Measurements from ENCODE around the gene NKX6-2. TPM values are rescaled to one million over a fixed set of nuclear protein-coding genes. Genes with fewer than 3 reads are reported as not detected.

Gene NKX6-2
- total and polyA plus RNA-seq, 2 of the 8 experiments (the other 6 are each of a cell fraction or from before 2014, with no cell fraction given): 0.06 TPM; not detected in 1

GRCh38 chr10:132737390-132738048, 48.4 kb downstream of the NKX6-2 start:
- no peak overlapping the region for H2AFZ ChIP-seq (ENCODE audit: low read length)
- H3K56ac ChIP-seq (replicated peaks; ENCODE audit: insufficient read length, low read depth, low read length): no peak overlapping the region
- no peak overlapping the region for H2BK15ac ChIP-seq (ENCODE audit: low read length)
- H3K79me2 ChIP-seq (ENCODE audit: control insufficient read depth in 1 of 2, insufficient read depth in 2 of 2, low read length in 2 of 2): no peaks in the 10 kb centered on the region
- H2AK5ac ChIP-seq (ENCODE audit: low read depth, low read length): no peak overlapping the region
- no peaks in the 10 kb centered on the region for H3K36me3 ChIP-seq (ENCODE audit: control insufficient read depth in 2 of 4, insufficient read depth in 4 of 4, low read length in 3 of 4)
- H3K4me2 ChIP-seq (ENCODE audit: insufficient read depth in 1 of 2, low read depth in 2 of 2, low read length in 2 of 2): no peak overlapping the region
- DNase-seq (ENCODE audit: low read depth in 1 of 2, low spot score in 2 of 2) (no peak), FAIRE-seq (no peak)
- no peak overlapping the region for H3K9ac ChIP-seq (replicated peaks in 1 of 4; ENCODE audit: extremely low read depth in 1 of 4, low read depth in 3 of 4, low read length in 3 of 4)
- H3K27me3 ChIP-seq (replicated peaks in 1 of 4; ENCODE audit: control insufficient read depth in 3 of 4, extremely low read depth in 1 of 4, insufficient read depth in 3 of 4, low read length in 3 of 4): no peaks in the 10 kb centered on the region
- no peak overlapping the region for H3K4me3 ChIP-seq (ENCODE audit: extremely low read depth in 1 of 4, insufficient read depth in 2 of 4, low read depth in 3 of 4, low read length in 4 of 4)
- peak overlapping the region; percentile 73 for H2BK5ac ChIP-seq (ENCODE audit: low read depth, low read length)
- POLR2A ChIA-PET (ENCODE audit: partially characterized antibody): no interaction called here
- H3K14ac ChIP-seq (ENCODE audit: insufficient read length): no peak overlapping the region
- H4K91ac ChIP-seq (replicated peaks; ENCODE audit: insufficient read length, low read length): no peak overlapping the region
- CTCF ChIA-PET (ENCODE audit: partially characterized antibody): interaction anchor here (0.6 to 0.9 kb wide), 2 partner anchors 71 to 81 kb away, joined by 3 read pairs; no protein-coding TSS in a partner anchor
- H2BK12ac ChIP-seq (ENCODE audit: low read depth, low read length): no peak overlapping the region
- peaks cover 2 to 9% of the 10 kb centered on the region in 2 experiments for H4K20me1 ChIP-seq (replicated peaks in 1 of 2; ENCODE audit: control insufficient read depth in 1 of 2, insufficient read depth in 2 of 2, low read length in 2 of 2)
- no peak overlapping the region for H2BK120ac ChIP-seq (replicated peaks; ENCODE audit: low read depth, low read length)
- H2BK20ac ChIP-seq (ENCODE audit: low read length): no peak overlapping the region
- H3K4me1 ChIP-seq (replicated peaks in 1 of 4; ENCODE audit: control insufficient read depth in 3 of 4, insufficient read depth in 4 of 4, low read length in 3 of 4): peaks cover 0 to 10% (median 5%) of the 10 kb centered on the region in 4 experiments; a peak in 5 of 7 replicates
- H4K8ac ChIP-seq (ENCODE audit: extremely low read depth, insufficient read depth, low read length): no peak overlapping the region
- no peak overlapping the region for H4K5ac ChIP-seq (ENCODE audit: insufficient read length, low read depth, low read length)
- H3K4ac ChIP-seq (replicated peaks; ENCODE audit: insufficient read length, low read depth, low read length): no peak overlapping the region
- H3K18ac ChIP-seq (ENCODE audit: extremely low read depth, low read length): no peak overlapping the region
- 92% methylated on average over 15 of the region's 16 CpGs; no CpG with 5 or more reads in 1 of the 2 experiments for WGBS, 2 experiments (ENCODE audit: extremely low coverage in 1 of 2, insufficient coverage in 1 of 2, insufficient read length in 1 of 2, insufficient replicate concordance in 2 of 2, low coverage in 1 of 2, low lambda C conversion rate in 2 of 2, missing lambda C conversion rate in 1 of 2)
- no peak overlapping the region for H3K27ac ChIP-seq (ENCODE audit: low read depth, low read length)
- H3K79me1 ChIP-seq (ENCODE audit: low read depth, low read length): no peaks in the 10 kb centered on the region
- no peaks in the 10 kb centered on the region for H3K23me2 ChIP-seq (ENCODE audit: low read depth, low read length)
- no peak overlapping the region for H3K23ac ChIP-seq (ENCODE audit: insufficient read length)
- no peaks in the 10 kb centered on the region for H3K9me3 ChIP-seq (ENCODE audit: insufficient read depth in 2 of 2, low read depth in 1 of 2, low read length in 1 of 2)
- TF ChIP-seq RBBP5 (IDR thresholded peaks at IDR 0.05; ENCODE audit: borderline replicate concordance, low read depth, low read length) (no peak), NRF1 (IDR thresholded peaks at IDR 0.05; ENCODE audit: low read depth, low read length) (no peak), GABPA (IDR thresholded peaks at IDR 0.05; ENCODE audit: borderline replicate concordance, insufficient read depth, low read length) (no peak), TEAD4 (IDR thresholded peaks at IDR 0.05; ENCODE audit: low read depth, low read length) (no peak), TCF12 (IDR thresholded peaks at IDR 0.05; ENCODE audit: low read depth, low read length) (no peak), FOSL1 (IDR thresholded peaks at IDR 0.05; ENCODE audit: insufficient read depth, low read depth, low read length) (no peak), SIRT6 (IDR thresholded peaks at IDR 0.05; ENCODE audit: low read length) (no peak), RAD21 (IDR thresholded peaks at IDR 0.05 in 1 of 2, conservative IDR thresholded peaks at IDR 0.05 in 1 of 2; ENCODE audit: low read depth in 2 of 2, low read length in 2 of 2) (no peak), USF2 (IDR thresholded peaks at IDR 0.05; ENCODE audit: low read length) (no peak), SUZ12 (IDR thresholded peaks at IDR 0.05; ENCODE audit: low read length) (no peak), POU5F1 (IDR thresholded peaks at IDR 0.05; ENCODE audit: low read depth, low read length) (no peak)

All from H1 (cell line).